ENCODE measurements around the gene SACM1L.

Gene SACM1L, protein sequence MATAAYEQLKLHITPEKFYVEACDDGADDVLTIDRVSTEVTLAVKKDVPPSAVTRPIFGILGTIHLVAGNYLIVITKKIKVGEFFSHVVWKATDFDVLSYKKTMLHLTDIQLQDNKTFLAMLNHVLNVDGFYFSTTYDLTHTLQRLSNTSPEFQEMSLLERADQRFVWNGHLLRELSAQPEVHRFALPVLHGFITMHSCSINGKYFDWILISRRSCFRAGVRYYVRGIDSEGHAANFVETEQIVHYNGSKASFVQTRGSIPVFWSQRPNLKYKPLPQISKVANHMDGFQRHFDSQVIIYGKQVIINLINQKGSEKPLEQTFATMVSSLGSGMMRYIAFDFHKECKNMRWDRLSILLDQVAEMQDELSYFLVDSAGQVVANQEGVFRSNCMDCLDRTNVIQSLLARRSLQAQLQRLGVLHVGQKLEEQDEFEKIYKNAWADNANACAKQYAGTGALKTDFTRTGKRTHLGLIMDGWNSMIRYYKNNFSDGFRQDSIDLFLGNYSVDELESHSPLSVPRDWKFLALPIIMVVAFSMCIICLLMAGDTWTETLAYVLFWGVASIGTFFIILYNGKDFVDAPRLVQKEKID

GRCh38 chr3:45688882-45689786, at the start of gene SACM1L:
SACM1L (plus strand) TSS chr3:45689396; CDS start chr3:45689466, 70 bp downstream.
- peak; percentile 100 for DNase-seq

DNA sequence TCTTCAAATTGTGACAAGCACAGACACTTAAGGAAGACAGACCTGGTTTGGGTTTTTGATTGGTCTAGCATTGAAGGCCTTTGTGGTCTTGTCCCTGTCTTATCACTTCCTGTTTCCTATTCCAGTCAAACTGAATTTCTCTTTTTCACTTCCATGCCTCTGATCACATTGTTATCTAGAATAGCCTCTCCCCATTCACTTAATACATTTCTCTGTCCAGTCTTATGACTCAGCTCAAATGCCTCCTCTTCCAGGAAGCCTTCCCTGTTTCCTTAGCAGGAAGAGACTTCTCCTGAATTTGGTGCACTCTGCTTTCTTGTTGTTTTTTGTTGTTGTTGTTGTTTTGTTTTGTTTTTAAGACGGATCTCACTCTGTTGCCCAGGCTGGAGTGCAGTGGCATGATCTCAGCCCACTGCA, 49.1 kb upstream of the SACM1L start:
- DNase-seq: no peak

DNA sequence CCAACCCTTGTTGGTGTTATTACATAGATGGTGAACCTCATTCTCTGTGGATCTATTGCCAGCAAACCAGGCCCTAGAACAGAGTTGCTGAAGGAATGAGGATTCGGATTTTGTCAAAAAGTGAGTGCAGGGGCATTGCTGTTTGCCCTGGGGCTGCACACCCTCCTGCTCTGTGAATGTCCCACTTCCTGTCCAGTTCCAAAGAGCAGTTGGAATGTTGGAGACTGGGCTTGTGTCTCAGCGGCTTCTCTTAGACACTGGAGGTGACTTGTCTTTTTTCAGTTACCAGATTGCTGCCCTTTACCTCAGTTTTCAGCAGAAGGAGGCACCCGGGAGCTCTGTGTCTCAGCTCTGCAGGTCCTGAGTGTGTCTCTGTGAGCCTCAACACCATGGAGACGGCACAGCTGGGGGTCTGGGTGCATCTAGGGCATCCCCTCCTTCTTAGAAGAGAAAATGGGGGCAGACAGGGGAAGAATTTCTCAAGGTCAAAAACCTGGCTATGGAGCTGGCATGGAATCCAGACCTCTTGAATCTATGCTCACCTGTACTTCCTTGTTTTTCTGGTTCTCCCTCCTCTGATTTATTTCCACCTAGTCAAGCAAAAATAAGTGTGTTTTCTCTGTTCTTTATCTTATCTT, 48.4 kb upstream of the SACM1L start:
- DNase-seq: no peak

DNA sequence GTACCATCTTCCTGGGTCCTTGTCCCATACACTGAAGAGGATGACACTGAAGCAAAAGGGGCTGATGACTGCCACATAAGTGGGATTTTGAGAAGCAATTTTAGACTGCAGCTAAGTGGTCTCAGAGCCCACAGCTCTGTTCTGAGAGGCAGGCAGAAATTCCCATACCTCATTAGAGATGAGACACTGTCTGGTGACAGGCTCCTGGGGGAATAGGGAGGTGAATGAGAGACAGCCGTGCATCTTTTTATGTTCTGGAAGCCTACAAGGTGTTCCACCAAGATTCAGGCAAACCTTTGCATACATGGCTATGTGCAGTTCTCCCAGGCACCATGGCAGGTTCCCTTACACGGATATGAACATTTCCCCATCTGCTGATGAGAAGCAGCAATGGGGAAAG, 47.4 kb upstream of the SACM1L start:
- no peak for DNase-seq

- DNase-seq: no peak
Measured at GRCh38 chr3:45642731-45643152, 46.5 kb upstream of the SACM1L start.

DNA sequence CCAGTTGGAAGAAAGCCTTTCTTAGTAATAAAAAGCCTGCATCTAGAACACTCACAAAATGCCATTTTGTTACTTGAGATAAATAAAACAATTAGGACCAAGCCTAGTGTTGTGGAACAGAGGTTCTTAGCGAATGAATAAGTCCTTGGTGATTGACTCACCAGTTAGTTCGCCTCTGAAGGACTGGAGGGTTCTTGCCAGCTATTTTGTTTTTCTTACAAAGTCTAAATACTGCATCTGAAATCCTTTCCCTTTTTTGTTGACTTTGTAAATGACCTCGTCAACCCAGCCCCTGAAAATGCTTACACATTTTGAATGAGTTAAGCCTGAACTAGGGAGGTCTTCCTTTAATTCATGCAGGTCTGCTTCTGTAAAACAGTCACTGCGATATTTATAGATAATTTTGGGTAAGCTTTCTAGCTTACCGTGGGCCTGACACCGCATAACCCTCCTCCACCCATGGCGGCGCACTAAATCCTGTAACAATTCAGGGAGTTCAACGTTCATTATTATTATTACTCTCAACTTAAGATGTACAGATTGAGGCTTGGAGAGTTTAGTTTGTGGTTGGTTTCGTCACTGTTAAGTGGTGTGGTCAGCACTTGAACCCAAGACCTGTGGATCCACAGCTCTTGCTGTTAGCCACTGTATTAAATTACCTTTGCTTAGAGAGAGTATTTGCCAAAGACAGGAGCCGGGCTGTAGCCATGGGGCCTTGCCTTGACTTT, 45.0 kb upstream of the SACM1L start:
- no peak for DNase-seq

GRCh38 chr3:45644791-45645201, 44.4 kb upstream of the SACM1L start:
- no peak for DNase-seq

DNA sequence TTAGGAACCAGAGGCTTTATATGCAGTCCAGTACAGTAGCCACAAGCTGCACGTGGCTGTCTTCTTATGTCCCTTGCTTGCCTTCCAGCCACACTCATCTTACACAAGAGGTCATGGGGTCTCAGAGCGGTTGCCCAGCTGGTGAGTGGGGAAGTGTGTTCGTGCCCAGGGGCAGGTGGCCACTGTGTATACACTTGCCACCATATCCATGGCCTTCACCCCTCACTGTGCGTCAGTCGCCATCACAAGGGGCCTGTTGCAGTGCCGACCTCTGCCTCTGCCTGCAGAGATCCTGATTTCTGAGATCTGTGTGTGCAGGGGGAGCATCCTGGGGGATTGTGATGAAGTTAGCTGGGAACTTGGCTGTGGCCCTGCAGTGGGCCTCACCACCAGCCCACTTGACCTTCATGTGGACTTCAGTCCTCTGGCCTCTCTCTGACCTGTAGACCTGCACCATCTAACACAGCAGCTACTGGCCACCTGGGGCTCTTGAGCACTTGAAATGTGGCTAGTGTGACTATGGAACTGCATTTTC, 43.1 kb upstream of the SACM1L start:
- DNase-seq: no peak

GRCh38 chr3:45647148-45647619, 42.0 kb upstream of the SACM1L start:
- DNase-seq: no peak

- DNase-seq: no peak
Measured at GRCh38 chr3:45653205-45653604, 36.0 kb upstream of the SACM1L start.

DNA sequence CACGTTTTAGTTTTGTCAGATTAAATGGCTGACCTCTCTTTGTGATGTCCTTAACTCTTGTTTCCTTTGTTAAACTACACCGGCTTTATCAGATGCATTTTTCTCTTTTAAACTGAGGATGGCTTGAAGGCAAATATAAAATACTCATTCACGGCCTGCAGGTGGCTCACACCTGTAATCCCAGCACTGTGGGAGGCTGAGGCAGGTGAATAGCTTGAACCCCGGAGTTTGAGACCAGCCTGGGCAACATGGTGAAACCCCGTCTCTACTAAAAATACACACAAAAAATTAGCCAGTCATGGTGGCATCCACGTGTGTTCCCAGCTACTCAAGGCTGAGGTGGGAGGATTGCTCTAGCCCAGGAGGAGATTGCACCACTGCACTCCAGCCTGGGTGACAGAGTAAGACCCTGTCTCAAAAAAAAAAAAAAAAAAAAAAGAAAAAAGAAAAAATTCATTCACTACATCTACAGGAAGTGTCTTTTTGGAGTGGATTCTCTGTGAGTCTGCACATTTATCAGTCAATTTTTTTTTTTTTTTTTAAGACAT, 34.7 kb upstream of the SACM1L start:
- DNase-seq: no peak

GRCh38 chr3:45655906-45656305, 33.3 kb upstream of the SACM1L start:
- DNase-seq: no peak

DNA sequence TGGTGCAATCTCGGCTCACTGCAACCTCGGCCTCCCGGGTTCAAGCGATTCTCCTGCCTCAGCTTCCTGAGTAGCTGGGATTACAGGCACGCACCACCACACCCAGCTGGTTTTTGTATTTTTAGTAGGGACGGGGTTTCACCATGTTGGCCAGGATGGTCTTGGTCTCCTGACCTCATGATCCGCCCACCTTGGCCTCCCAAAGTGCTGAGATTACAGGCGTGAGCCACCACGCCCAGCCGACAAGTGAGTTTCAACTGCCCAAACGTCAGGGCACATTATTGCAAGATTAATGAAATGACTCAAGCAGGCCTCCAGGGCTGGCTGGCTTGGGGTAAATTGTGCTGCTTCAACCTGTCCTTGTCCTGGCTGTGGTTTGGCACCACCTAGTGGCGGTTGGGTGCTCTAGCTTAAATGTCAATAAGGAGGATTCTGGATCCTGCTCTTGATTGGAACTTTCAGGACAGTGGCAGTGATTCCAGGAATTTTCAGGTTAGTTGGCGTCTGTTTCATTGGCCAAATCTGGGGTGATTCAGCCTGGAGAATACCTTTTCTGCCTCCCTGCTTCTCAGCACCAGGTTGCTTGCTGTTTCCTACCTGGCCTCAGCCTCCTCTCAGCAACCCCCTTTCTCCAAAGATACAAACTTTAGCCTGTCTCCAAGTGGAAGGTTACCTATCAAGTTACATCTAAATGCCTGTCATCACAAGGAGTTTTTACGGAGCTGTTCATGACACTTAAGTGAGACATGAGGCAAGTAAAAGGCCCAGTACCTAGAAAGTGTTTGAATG, 32.4 kb upstream of the SACM1L start:
- DNase-seq: peak; percentile 91

GRCh38 chr3:45657853-45658252, 31.3 kb upstream of the SACM1L start:
- no peak for DNase-seq

GRCh38 chr3:45659661-45660566, 29.3 kb upstream of the SACM1L start:
- peak; percentile 71 for DNase-seq

DNA sequence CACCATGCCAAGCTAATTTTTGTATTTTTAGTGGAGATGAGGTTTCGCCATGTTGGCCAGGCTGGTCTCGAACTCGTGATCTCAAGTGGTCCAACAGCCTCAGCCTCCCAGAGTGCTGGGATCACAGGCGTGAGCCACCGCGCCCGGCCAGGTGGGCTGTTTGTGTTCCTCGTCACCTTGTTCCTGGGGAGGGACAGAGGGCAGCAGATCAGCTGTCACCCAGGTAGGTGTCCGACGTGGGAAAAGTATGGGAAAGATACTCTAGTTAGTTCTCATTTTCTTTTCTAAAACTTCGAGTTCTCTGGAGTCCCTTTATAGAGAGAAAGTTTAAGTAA, 28.7 kb upstream of the SACM1L start:
- no peak for DNase-seq

DNA sequence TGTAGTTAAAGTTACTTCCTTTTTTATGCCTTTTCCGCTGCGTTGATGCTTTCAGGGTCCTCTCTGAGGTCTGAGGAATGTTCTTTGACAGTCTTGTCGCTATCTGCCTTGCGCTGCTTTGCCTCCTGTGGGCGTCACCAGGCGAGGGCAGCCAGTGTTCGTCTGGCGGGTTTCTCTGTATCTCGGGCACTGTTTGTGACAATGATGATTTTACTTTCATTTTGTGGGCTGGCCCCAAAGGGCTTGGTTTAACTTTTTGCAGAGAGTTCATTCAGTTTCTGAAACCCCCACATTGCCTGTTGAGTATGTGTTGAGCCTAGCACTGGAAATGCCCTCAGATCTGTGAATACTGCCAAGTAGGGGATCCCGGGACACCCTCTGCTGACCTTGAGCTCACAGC, 24.6 kb upstream of the SACM1L start:
- peak; percentile 86 for DNase-seq

- DNase-seq: peak; percentile 71
Measured at GRCh38 chr3:45665101-45665572, 24.1 kb upstream of the SACM1L start.

- no peak for DNase-seq
Measured at GRCh38 chr3:45666757-45667431, 22.3 kb upstream of the SACM1L start.

All from activated CD8-positive, alpha-beta memory T cell treated with anti-CD3 and anti-CD28 coated beads for 24 hours (primary cell).